SK-N-SH treated with all-trans-retinoic acid at 6 μM for 48 hours (cell line): ENCODE data around the gene ARRB1.

ENCODE experiments used
- ARNTL ChIP-seq: fragments of 450-650 bp; formaldehyde crosslinking; IDR thresholded peaks from 2 replicates; pipeline ENCODE4 v1.5.0; 2020; ENCODE audit warnings: low read depth, mild to moderate bottlenecking, moderate library complexity, borderline replicate concordance
- BACH2 ChIP-seq: fragments of 250-450 bp; sonication (Bioruptor Pico); IDR thresholded peaks from 2 replicates; pipeline ENCODE4 v1.9.0; 2021; ENCODE audit warnings: mild to moderate bottlenecking, borderline replicate concordance
- CSDC2 ChIP-seq: fragments of 250-450 bp; sonication (Bioruptor Pico); IDR thresholded peaks from 2 replicates; pipeline ENCODE4 v1.5.0; 2020; ENCODE audit warnings: mild to moderate bottlenecking, moderate library complexity
- GLIS3 ChIP-seq: fragments of 250-450 bp; sonication (Bioruptor Pico); IDR thresholded peaks from 2 replicates; pipeline ENCODE4 v1.5.0; 2020; ENCODE audit warnings: mild to moderate bottlenecking, moderate library complexity
- PPARA ChIP-seq: fragments of 250-450 bp; sonication (Bioruptor Pico); IDR thresholded peaks from 2 replicates; pipeline ENCODE4 v1.5.0; 2020; ENCODE audit warnings: mild to moderate bottlenecking, borderline replicate concordance
- RARB ChIP-seq: fragments of 250-450 bp; sonication (Bioruptor Pico); IDR thresholded peaks from 2 replicates; pipeline ENCODE4 v1.8.0; 2021; ENCODE audit warnings: mild to moderate bottlenecking, moderate library complexity
- SNAI2 ChIP-seq: fragments of 250-450 bp; sonication (Bioruptor Pico); IDR thresholded peaks from 2 replicates; pipeline ENCODE4 v1.5.0; 2020; ENCODE audit warnings: mild to moderate bottlenecking, moderate library complexity
- TCF4 ChIP-seq: fragments of 250-450 bp; sonication (Bioruptor Pico); IDR thresholded peaks from 2 replicates; pipeline ENCODE4 v1.8.0; 2021; ENCODE audit warnings: mild to moderate bottlenecking, moderate library complexity, borderline replicate concordance
- ZFP3 ChIP-seq: fragments of 250-450 bp; sonication (Bioruptor Pico); IDR thresholded peaks from 2 replicates; pipeline ENCODE4 v1.5.0; 2020; ENCODE audit warnings: mild to moderate bottlenecking, moderate library complexity
- ZFP30 ChIP-seq: fragments of 450-650 bp; formaldehyde crosslinking; IDR thresholded peaks from 2 replicates; pipeline ENCODE4 v1.5.0; 2022; ENCODE audit warnings: mild to moderate bottlenecking, moderate library complexity
- ZNF70 ChIP-seq: fragments of 450-650 bp; formaldehyde crosslinking; IDR thresholded peaks from 2 replicates; pipeline ENCODE4 v1.5.0; 2020; ENCODE audit warnings: mild to moderate bottlenecking, moderate library complexity
- ZNF8 ChIP-seq: fragments of 450-650 bp; formaldehyde crosslinking; IDR thresholded peaks from 2 replicates; pipeline ENCODE4 v1.5.0; 2020; ENCODE audit warnings: mild to moderate bottlenecking, moderate library complexity
- TF ChIP-seq, protein P1 (sequence below): fragments of 250-450 bp; sonication (Bioruptor Pico); IDR thresholded peaks from 2 replicates; pipeline ENCODE4 v1.5.0; 2020; ENCODE audit warnings: mild to moderate bottlenecking, moderate library complexity
- TF ChIP-seq, protein P2 (sequence below): fragments of 250-450 bp; sonication (Bioruptor Pico); IDR thresholded peaks from 2 replicates; pipeline ENCODE4 v1.8.0; 2020; ENCODE audit warnings: mild to moderate bottlenecking, moderate library complexity, borderline replicate concordance

DNA sequence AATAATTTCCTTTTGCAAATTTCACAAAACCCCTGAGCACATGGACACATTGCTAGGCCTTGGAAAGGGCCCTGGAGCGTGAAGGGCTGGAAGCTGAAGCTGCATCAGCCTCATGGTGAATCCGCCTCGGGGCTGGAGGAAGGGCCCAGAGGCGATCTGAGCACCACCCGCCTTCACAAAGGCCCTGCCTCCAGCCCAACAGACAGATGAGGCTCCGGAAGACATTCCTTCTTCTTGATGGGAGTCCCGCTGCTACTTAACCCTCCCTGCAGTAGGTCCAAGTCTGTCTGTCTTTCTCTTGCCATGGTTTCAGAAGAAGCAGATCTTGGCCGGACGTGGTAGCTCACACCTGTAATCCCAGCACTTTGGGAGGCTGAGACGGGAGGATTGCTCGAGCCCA is 16.5 kb downstream of the ARRB1 start:
- TF ChIP-seq ZNF70 (CRISPR knock-in tag) (no peak), ZFP3 (CRISPR knock-in tag) (no peak), ARNTL (no peak), GLIS3 (CRISPR knock-in tag) (no peak), PPARA (CRISPR knock-in tag) (no peak), SNAI2 (CRISPR knock-in tag) (no peak), TCF4 (CRISPR knock-in tag) (no peak), RARB (CRISPR knock-in tag) (no peak), BACH2 (CRISPR knock-in tag) (no peak), ZFP30 (CRISPR knock-in tag) (no peak), CSDC2 (CRISPR knock-in tag) (no peak), ZNF8 (CRISPR knock-in tag) (no peak)
- TF ChIP-seq, protein P1, sequence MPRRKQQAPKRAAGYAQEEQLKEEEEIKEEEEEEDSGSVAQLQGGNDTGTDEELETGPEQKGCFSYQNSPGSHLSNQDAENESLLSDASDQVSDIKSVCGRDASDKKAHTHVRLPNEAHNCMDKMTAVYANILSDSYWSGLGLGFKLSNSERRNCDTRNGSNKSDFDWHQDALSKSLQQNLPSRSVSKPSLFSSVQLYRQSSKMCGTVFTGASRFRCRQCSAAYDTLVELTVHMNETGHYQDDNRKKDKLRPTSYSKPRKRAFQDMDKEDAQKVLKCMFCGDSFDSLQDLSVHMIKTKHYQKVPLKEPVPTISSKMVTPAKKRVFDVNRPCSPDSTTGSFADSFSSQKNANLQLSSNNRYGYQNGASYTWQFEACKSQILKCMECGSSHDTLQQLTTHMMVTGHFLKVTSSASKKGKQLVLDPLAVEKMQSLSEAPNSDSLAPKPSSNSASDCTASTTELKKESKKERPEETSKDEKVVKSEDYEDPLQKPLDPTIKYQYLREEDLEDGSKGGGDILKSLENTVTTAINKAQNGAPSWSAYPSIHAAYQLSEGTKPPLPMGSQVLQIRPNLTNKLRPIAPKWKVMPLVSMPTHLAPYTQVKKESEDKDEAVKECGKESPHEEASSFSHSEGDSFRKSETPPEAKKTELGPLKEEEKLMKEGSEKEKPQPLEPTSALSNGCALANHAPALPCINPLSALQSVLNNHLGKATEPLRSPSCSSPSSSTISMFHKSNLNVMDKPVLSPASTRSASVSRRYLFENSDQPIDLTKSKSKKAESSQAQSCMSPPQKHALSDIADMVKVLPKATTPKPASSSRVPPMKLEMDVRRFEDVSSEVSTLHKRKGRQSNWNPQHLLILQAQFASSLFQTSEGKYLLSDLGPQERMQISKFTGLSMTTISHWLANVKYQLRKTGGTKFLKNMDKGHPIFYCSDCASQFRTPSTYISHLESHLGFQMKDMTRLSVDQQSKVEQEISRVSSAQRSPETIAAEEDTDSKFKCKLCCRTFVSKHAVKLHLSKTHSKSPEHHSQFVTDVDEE (CRISPR knock-in tag) = no peak
- TF ChIP-seq, protein P2, sequence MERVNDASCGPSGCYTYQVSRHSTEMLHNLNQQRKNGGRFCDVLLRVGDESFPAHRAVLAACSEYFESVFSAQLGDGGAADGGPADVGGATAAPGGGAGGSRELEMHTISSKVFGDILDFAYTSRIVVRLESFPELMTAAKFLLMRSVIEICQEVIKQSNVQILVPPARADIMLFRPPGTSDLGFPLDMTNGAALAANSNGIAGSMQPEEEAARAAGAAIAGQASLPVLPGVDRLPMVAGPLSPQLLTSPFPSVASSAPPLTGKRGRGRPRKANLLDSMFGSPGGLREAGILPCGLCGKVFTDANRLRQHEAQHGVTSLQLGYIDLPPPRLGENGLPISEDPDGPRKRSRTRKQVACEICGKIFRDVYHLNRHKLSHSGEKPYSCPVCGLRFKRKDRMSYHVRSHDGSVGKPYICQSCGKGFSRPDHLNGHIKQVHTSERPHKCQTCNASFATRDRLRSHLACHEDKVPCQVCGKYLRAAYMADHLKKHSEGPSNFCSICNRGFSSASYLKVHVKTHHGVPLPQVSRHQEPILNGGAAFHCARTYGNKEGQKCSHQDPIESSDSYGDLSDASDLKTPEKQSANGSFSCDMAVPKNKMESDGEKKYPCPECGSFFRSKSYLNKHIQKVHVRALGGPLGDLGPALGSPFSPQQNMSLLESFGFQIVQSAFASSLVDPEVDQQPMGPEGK (CRISPR knock-in tag) = no peak
